Prostate gland (tissue), 2 donors: ENCODE data around the gene TPTE.

Source experiments
- CTCF ChIP-seq, 4 experiments: fragments of 200-600 bp in 2 of 4; fragments of 450-650 bp in 2 of 4; sonication (generic) in 2 of 4; IDR thresholded peaks; 1 replicate in 3 of 4; 2 replicates in 1 of 4; pipeline ENCODE4 v1.5.1; 2016 to 2019; ENCODE audit warnings: antibody characterized with exemption in 4 of 4, mild to moderate bottlenecking in 2 of 4, moderate library complexity in 2 of 4
- POLR2A ChIP-seq: fragments of 450-650 bp; IDR thresholded peaks from one replicate; pipeline ENCODE4 v1.6.1; 2016; ENCODE audit warnings: antibody characterized with exemption, mild to moderate bottlenecking

GRCh38 chr21:10539956-10540355, 18.6 kb downstream of the TPTE start:
- TF ChIP-seq POLR2A, result no peak
- TF ChIP-seq CTCF (IDR thresholded peaks at IDR 0.05), result no peak
